Epithelial cell of proximal tubule (primary cell): ENCODE data around the gene WDR86. TPM values are rescaled to one million over a fixed set of nuclear protein-coding genes. Genes with fewer than 3 reads are reported as not detected.

Experiments
- DNase-seq: peaks from one replicate; pipeline ENCODE4 v3.0.0-alpha.2; 2011; ENCODE audit warnings: low read depth
- H3K4me3 ChIP-seq: 2 replicates; pipeline ENCODE4 v1.5.1; 2011; ENCODE audit warnings: low read depth, mild to moderate bottlenecking, low read length
- CTCF ChIP-seq: conservative IDR thresholded peaks from 2 replicates; pipeline ENCODE4 v1.5.1; 2012; ENCODE audit warnings: low read depth, mild to moderate bottlenecking, low read length
- total RNA-seq: library from RNA; depleted of rRNA; stranded (reverse); fragments of >200 nt; gene quantifications from 2 replicates; pipeline ENCODE4 v1.2.3, GENCODE V29; 2015

The WDR86 gene
- total RNA-seq, 1 donor from 2014 or later: 3.1 TPM

- no peak for TF ChIP-seq CTCF
- no peak overlapping the region for H3K4me3 ChIP-seq
- no peak for DNase-seq
These were observed 10.3 kb upstream of the WDR86 start for GRCh38 chr7:151420144-151420543.

GRCh38 chr7:151416941-151417315 lies 7.1 kb upstream of the WDR86 start:
- DNase-seq: no peak
- H3K4me3 ChIP-seq: no peak overlapping the region
- TF ChIP-seq CTCF: no peak

- DNase-seq: no peak
- no peak overlapping the region for H3K4me3 ChIP-seq
- TF ChIP-seq CTCF: no peak
These were observed 6.5 kb upstream of the WDR86 start for GRCh38 chr7:151416112-151416940.

GRCh38 chr7:151415375-151416105 lies 5.7 kb upstream of the WDR86 start:
- no peak overlapping the region for H3K4me3 ChIP-seq
- no peak for TF ChIP-seq CTCF
- no peak for DNase-seq

- no peak overlapping the region for H3K4me3 ChIP-seq
- no peak for DNase-seq
- no peak for TF ChIP-seq CTCF
These were observed 3.4 kb upstream of the WDR86 start for GRCh38 chr7:151413241-151413640.

GRCh38 chr7:151412318-151412717 lies 2.5 kb upstream of the WDR86 start:
- no peak for TF ChIP-seq CTCF
- DNase-seq: no peak
- no peak overlapping the region for H3K4me3 ChIP-seq

- no peak overlapping the region for H3K4me3 ChIP-seq
- TF ChIP-seq CTCF: no peak
- DNase-seq: no peak
These were observed 1.7 kb upstream of the WDR86 start for GRCh38 chr7:151411551-151411950.
